CD14-positive monocyte (primary cell): ENCODE data around the gene CCNC. TPM values are rescaled to one million over a fixed set of nuclear protein-coding genes. Genes with fewer than 3 reads are reported as not detected.

ENCODE experiments used
- DNase-seq, 3 donors: peaks; one replicate each; pipeline ENCODE4 v3.0.0-alpha.2; 2011 to 2022
- H2AFZ ChIP-seq: 2 replicates; pipeline ENCODE4 v1.6.0; 2012; ENCODE audit warnings: mild to moderate bottlenecking, low read depth, low read length, inconsistent platforms; ENCODE audit not compliant: insufficient read depth, poor library complexity, severe bottlenecking
- H3K27ac ChIP-seq, 2 donors: 1 replicate in 1 of 2; 2 replicates in 1 of 2; pipeline ENCODE4 v1.5.1; 2012 to 2013; ENCODE audit warnings: low read length in 2 of 2, control low read depth in 1 of 2, inconsistent platforms in 1 of 2, low read depth in 1 of 2, mild to moderate bottlenecking in 1 of 2
- H3K27me3 ChIP-seq, 2 donors: one replicate each; pipeline versions ENCODE4 v1.6.0 to v1.6.1; 2011 to 2013; ENCODE audit warnings: low read length in 2 of 2; ENCODE audit not compliant: control insufficient read depth in 2 of 2, insufficient read depth in 2 of 2
- H3K36me3 ChIP-seq, 2 donors: replicated peaks in 1 of 2; 1 replicate in 1 of 2; 2 replicates in 1 of 2; pipeline versions ENCODE4 v1.5.1 to v1.6.1; 2012 to 2013; ENCODE audit warnings: low read length in 2 of 2, control low read depth in 1 of 2, inconsistent platforms in 1 of 2, mild to moderate bottlenecking in 1 of 2; ENCODE audit not compliant: insufficient read depth in 2 of 2, control insufficient read depth in 1 of 2
- H3K4me1 ChIP-seq, 2 donors: 1 replicate in 1 of 2; 2 replicates in 1 of 2; pipeline versions ENCODE4 v1.5.1 to v1.6.1; 2012 to 2013; ENCODE audit warnings: low read length in 2 of 2, control low read depth in 1 of 2, inconsistent platforms in 1 of 2, mild to moderate bottlenecking in 1 of 2, moderate library complexity in 1 of 2; ENCODE audit not compliant: insufficient read depth in 2 of 2, control insufficient read depth in 1 of 2
- H3K4me2 ChIP-seq: replicated peaks from 2 replicates; pipeline ENCODE3; 2012; ENCODE audit warnings: low read length, moderate library complexity, mild to moderate bottlenecking; ENCODE audit not compliant: poor library complexity, severe bottlenecking; ENCODE audit errors: extremely low read depth
- H3K4me3 ChIP-seq, 3 experiments: fragments of 200-600 bp in 1 of 3; sonication (generic) in 1 of 3; replicated peaks in 1 of 3; 1 replicate in 2 of 3; 2 replicates in 1 of 3; pipeline ENCODE4 v1.5.1; 2011 to 2013; ENCODE audit warnings: low read length in 3 of 3, mild to moderate bottlenecking in 3 of 3, control low read depth in 2 of 3, low read depth in 2 of 3, inconsistent platforms in 1 of 3, moderate library complexity in 1 of 3
- H3K79me2 ChIP-seq: 2 replicates; pipeline ENCODE4 v1.6.0; 2012; ENCODE audit warnings: mild to moderate bottlenecking, control low read depth, inconsistent platforms, low read length, moderate library complexity; ENCODE audit not compliant: insufficient read depth
- H3K9ac ChIP-seq: 2 replicates; pipeline ENCODE4 v1.6.0; 2017; ENCODE audit warnings: low read length, mild to moderate bottlenecking; ENCODE audit not compliant: insufficient read depth, poor library complexity, severe bottlenecking
- H3K9me3 ChIP-seq, 2 donors: replicated peaks in 1 of 2; 1 replicate in 1 of 2; 2 replicates in 1 of 2; pipeline versions ENCODE4 v1.5.1 to v1.6.1; 2012 to 2013; ENCODE audit warnings: low read length in 2 of 2, control low read depth in 1 of 2; ENCODE audit not compliant: control insufficient read depth in 1 of 2, insufficient read depth in 1 of 2
- H4K20me1 ChIP-seq: 2 replicates; pipeline ENCODE4 v1.6.0; 2012; ENCODE audit warnings: mild to moderate bottlenecking, low read length, control low read depth, moderate library complexity; ENCODE audit not compliant: insufficient read depth
- H3K27ac Mint-ChIP-seq, 7 donors: one replicate each; pipeline ENCODE4 v1.8.0; 2020; ENCODE audit warnings: mild to moderate bottlenecking in 7 of 7, mixed read lengths in 7 of 7, moderate library complexity in 6 of 7, inconsistent platforms in 2 of 7
- H3K27me3 Mint-ChIP-seq, 3 donors: one replicate each; pipeline ENCODE4 v1.8.0; 2021 to 2022; ENCODE audit warnings: low read depth in 3 of 3, mild to moderate bottlenecking in 3 of 3, mixed read lengths in 3 of 3, moderate library complexity in 3 of 3, inconsistent platforms in 1 of 3
- H3K36me3 Mint-ChIP-seq, 2 donors: one replicate each; pipeline ENCODE4 v1.8.0; 2020; ENCODE audit warnings: mixed read lengths in 2 of 2, inconsistent platforms in 1 of 2, mild to moderate bottlenecking in 1 of 2
- H3K4me1 Mint-ChIP-seq: one replicate; pipeline ENCODE4 v1.8.0; 2020; ENCODE audit warnings: mild to moderate bottlenecking, mixed read lengths
- H3K4me3 Mint-ChIP-seq, 2 donors: one replicate each; pipeline ENCODE4 v1.8.0; 2020; ENCODE audit warnings: mild to moderate bottlenecking in 2 of 2, mixed read lengths in 2 of 2, moderate library complexity in 1 of 2
- H3K9me3 Mint-ChIP-seq, 7 donors: one replicate each; pipeline ENCODE4 v1.8.0; 2020 to 2022; ENCODE audit warnings: mixed read lengths in 7 of 7, mild to moderate bottlenecking in 6 of 7, moderate library complexity in 6 of 7, inconsistent platforms in 2 of 7
- WGBS: methylation state at CpG from one replicate; pipeline ENCODE4 v1.1.5; 2013; ENCODE audit warnings: missing lambda C conversion rate; ENCODE audit not compliant: insufficient coverage; 5-methylcytosine and 5-hydroxymethylcytosine counted together
- intact Hi-C, 2 donors: fragments of 100-400 bp; cut with micrococcal nuclease; formaldehyde crosslinking; loops; one replicate each; pipeline versions ENCODE4 v1.15.0 to v1.15.1; 2023
- polyA plus RNA-seq, 3 donors: library from polyadenylated mRNA; depleted of rRNA in 1 of 3; unstranded in 2 of 3; stranded (reverse) in 1 of 3; fragments of 300-500 nt in 2 of 3; fragments of >200 nt in 1 of 3; fragmentation: Illumina TruSeq in 2 of 3; gene quantifications; 1 replicate in 2 of 3; 2 replicates in 1 of 3; pipeline ENCODE4 v1.2.3, GENCODE V29; 2012 to 2021
- TF ChIP-seq, protein P1 (sequence below): fragments of 200-600 bp; IDR thresholded peaks from one replicate; pipeline ENCODE4 v1.8.0; 2022; ENCODE audit warnings: antibody characterized with exemption, mild to moderate bottlenecking

CCNC gene
- polyA plus RNA-seq, 3 donors = 14.9 to 41.9 (median 35.6) TPM

DNA sequence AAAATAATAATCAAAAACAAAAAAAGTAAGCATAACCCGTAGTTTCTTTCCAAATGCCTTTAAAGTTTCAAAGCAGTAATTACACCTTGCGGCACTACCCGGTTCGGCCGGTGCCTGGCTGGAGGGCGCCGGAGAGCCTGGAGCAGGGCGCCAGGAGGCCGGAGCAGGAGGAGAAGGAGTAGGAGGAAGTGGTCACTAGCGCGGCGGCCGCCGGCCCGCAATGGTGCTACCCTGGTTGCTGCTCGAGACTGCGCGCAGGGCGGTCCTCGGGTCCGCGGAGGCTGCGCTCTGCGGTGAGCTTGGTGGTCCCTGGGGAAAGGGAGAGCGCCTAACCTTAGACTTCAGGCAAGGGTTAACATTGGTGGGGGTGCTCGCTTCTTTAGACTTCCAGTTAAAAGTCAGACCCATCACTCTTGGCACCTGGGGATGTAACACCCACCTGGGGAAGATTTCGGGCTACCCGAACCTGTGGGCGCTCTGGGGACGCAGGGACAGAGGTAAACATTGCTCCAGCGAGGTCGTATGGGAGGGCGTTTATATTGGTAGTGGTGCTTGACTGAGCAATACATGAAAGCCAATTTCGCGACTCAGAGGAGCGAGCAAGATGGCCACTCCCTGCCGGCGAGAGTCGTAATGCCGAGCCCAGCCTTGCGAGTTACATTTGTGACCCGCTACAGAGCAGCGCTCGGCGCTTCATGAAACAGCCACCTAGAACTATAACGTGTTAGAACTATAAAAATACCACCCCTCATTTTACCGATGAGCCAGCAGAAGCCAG lies 47.4 kb downstream of the CCNC start:
- peak; percentile 76 to 87 (median 85) for DNase-seq
- WGBS = 0% methylated on average over 38 of the region's 47 CpGs
- H3K27ac ChIP-seq = peak overlapping the region; percentile 24 to 76

DNA sequence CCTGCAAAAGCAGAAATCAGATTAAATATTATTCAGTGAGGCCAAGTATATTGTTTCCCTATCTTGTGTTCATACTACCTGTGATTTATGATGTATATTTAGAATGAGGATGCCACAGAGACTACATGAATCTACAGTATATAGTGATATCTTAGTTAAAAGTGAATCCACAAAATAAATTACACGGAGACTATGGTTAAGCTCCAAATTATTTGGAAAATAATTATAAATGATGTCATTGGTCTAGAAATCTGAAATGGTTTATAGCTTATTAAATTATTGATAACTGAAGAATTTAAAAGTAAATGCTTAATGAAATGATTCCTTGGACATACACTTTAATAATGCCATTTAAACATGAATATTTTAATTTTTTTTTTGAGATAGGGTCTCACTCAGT lies 49.0 kb downstream of the CCNC start:
- no peak for DNase-seq
- Histone ChIP-seq H3K79me2 (no peaks in the 10 kb centered on the region), H3K4me1 (peaks cover 10 to 19% of the 10 kb centered on the region in 2 donors), H3K4me2 (no peak overlapping the region), H3K27me3 (peaks cover 0 to 12% of the 10 kb centered on the region in 2 donors), H3K4me3 (no peak overlapping the region), H3K9ac (no peak overlapping the region), H3K27ac (no peak overlapping the region), H3K9me3 (no peaks in the 10 kb centered on the region), H2AFZ (no peak overlapping the region), H4K20me1 (no peaks in the 10 kb centered on the region), H3K36me3 (no peaks in the 10 kb centered on the region)
- TF ChIP-seq, protein P1, sequence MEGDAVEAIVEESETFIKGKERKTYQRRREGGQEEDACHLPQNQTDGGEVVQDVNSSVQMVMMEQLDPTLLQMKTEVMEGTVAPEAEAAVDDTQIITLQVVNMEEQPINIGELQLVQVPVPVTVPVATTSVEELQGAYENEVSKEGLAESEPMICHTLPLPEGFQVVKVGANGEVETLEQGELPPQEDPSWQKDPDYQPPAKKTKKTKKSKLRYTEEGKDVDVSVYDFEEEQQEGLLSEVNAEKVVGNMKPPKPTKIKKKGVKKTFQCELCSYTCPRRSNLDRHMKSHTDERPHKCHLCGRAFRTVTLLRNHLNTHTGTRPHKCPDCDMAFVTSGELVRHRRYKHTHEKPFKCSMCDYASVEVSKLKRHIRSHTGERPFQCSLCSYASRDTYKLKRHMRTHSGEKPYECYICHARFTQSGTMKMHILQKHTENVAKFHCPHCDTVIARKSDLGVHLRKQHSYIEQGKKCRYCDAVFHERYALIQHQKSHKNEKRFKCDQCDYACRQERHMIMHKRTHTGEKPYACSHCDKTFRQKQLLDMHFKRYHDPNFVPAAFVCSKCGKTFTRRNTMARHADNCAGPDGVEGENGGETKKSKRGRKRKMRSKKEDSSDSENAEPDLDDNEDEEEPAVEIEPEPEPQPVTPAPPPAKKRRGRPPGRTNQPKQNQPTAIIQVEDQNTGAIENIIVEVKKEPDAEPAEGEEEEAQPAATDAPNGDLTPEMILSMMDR = no peak
- no peak overlapping the region for H3K27ac Mint-ChIP-seq
- intact Hi-C loops = no loop called here
- H3K4me3 Mint-ChIP-seq = no peak overlapping the region
- H3K36me3 Mint-ChIP-seq = no peaks in the 10 kb centered on the region
- whole genome bisulfite sequencing = no CpG with 5 or more reads among the region's 1 CpG
- peaks cover 0 to 2% (median 0%) of the 10 kb centered on the region in 7 donors for H3K9me3 Mint-ChIP-seq
- H3K27me3 Mint-ChIP-seq = peaks cover 8 to 26% (median 25%) of the 10 kb centered on the region in 3 donors
- peaks cover 18% of the 10 kb centered on the region for H3K4me1 Mint-ChIP-seq

More for the DNA sequence above, 47.4 kb downstream of the CCNC start:
- Mint-ChIP-seq H3K36me3 (no peaks in the 10 kb centered on the region), H3K27me3 (peaks cover 6 to 20% (median 18%) of the 10 kb centered on the region in 3 donors), H3K4me1 (peaks cover 11% of the 10 kb centered on the region), H3K4me3 (peak overlapping the region; percentile 100), H3K27ac (peak overlapping the region; percentile 70 to 93 (median 88)), H3K9me3 (no peaks in the 10 kb centered on the region)
- Histone ChIP-seq H3K27me3 (peaks cover 0 to 12% of the 10 kb centered on the region in 2 donors), H3K36me3 (no peaks in the 10 kb centered on the region), H3K79me2 (no peaks in the 10 kb centered on the region), H3K9ac (peak overlapping the region; percentile 69), H3K9me3 (no peaks in the 10 kb centered on the region), H3K4me1 (peaks cover 6 to 13% of the 10 kb centered on the region in 2 donors), H3K4me3 (peak overlapping the region; percentile 90 to 94 (median 90)), H4K20me1 (no peaks in the 10 kb centered on the region), H3K4me2 (peak overlapping the region; percentile 73), H2AFZ (peak overlapping the region; percentile 98)
- intact Hi-C loops = no loop called here
- TF ChIP-seq, protein P1 = peak; percentile 90
